NAMALWA (cell line): Measurements from ENCODE around the gene ZNF316.
"Not testable (repeated sequence)": the region's sequence is repeated elsewhere in the genome, so short reads cannot be mapped to it uniquely, and the experiment has no call there.

ENCODE experiments used
- DNase-seq: peaks from one replicate; pipeline ENCODE4 v3.0.0-alpha.2; 2015; ENCODE audit warnings: low spot score

Gene ZNF316

GRCh38 chr7:6647080-6647479 is 10.0 kb downstream of the ZNF316 start:
- DNase-seq: no peak

GRCh38 chr7:6647541-6647940 is 10.4 kb downstream of the ZNF316 start:
- DNase-seq: no peak

GRCh38 chr7:6648066-6648814 is 11.1 kb downstream of the ZNF316 start:
- DNase-seq: no peak

- DNase-seq: no peak
These were observed 11.6 kb downstream of the ZNF316 start for GRCh38 chr7:6648815-6649104.

- no peak for DNase-seq
These were observed 12.3 kb downstream of the ZNF316 start for GRCh38 chr7:6649241-6649961.

GRCh38 chr7:6650086-6650485 is 13.0 kb downstream of the ZNF316 start:
- no peak for DNase-seq

GRCh38 chr7:6650521-6651011 is 13.4 kb downstream of the ZNF316 start:
- DNase-seq: no peak

GRCh38 chr7:6651851-6652445 is 14.8 kb downstream of the ZNF316 start:
- no peak for DNase-seq

GRCh38 chr7:6652446-6653011 is 15.4 kb downstream of the ZNF316 start:
- DNase-seq: no peak

- no peak for DNase-seq
These were observed 16.2 kb downstream of the ZNF316 start for GRCh38 chr7:6653071-6654003.

GRCh38 chr7:6654113-6654841 is 17.2 kb downstream of the ZNF316 start:
- no peak for DNase-seq

- no peak for DNase-seq
These were observed 17.9 kb downstream of the ZNF316 start for GRCh38 chr7:6654842-6655610.

GRCh38 chr7:6655636-6656385 is 18.7 kb downstream of the ZNF316 start:
- no peak for DNase-seq

- no peak for DNase-seq
These were observed 19.3 kb downstream of the ZNF316 start for GRCh38 chr7:6656413-6656812.

- DNase-seq: no peak
These were observed 21.7 kb downstream of the ZNF316 start for GRCh38 chr7:6658618-6659345.

- not testable (repeated sequence) for DNase-seq
These were observed 33.7 kb downstream of the ZNF316 start for GRCh38 chr7:6670851-6671250.

GRCh38 chr7:6675807-6676405 is 38.8 kb downstream of the ZNF316 start:
- DNase-seq: peak; percentile 33

GRCh38 chr7:6680146-6680545 is 43.0 kb downstream of the ZNF316 start:
- no peak for DNase-seq
